OCI-LY1 (cell line): Measurements from ENCODE around the gene PTPRN2.

Source experiments
- CTCF ChIP-seq: fragments of 200-600 bp; sonication (generic), shearing (Covaris generic); IDR thresholded peaks from 2 replicates; pipeline ENCODE4 v1.5.1; 2017; ENCODE audit warnings: mild to moderate bottlenecking, antibody characterized with exemption, low read length, moderate library complexity, mixed read lengths
- EZH2 ChIP-seq: fragments of 200-600 bp; sonication (generic), shearing (Covaris generic); IDR thresholded peaks from 2 replicates; pipeline ENCODE4 v1.8.0; 2017; ENCODE audit warnings: borderline replicate concordance, mixed run types, mild to moderate bottlenecking, antibody characterized with exemption, low read length, moderate library complexity, mixed read lengths

- TF ChIP-seq CTCF (no peak), EZH2 (no peak)
Observed at GRCh38 chr7:157944734-157945291, 642.8 kb downstream of the PTPRN2 start.
